Measurements from ENCODE around the gene SOX5.

GRCh38 chr12:23744696-23745095, 204.8 kb downstream of the SOX5 start:
- TF ChIP-seq CTCF (conservative IDR thresholded peaks at IDR 0.05; ENCODE audit: low read depth in 2 of 2), result no peak
- no peak for TF ChIP-seq EZH2 (IDR thresholded peaks at IDR 0.05; ENCODE audit: low read depth, unreplicated experiment)
- TF ChIP-seq JUNB (IDR thresholded peaks at IDR 0.05; ENCODE audit: unreplicated experiment), result no peak
- TF ChIP-seq POLR2AphosphoS5 (IDR thresholded peaks at IDR 0.05; ENCODE audit: low read depth), result no peak
- TF ChIP-seq EZH2phosphoT487 (IDR thresholded peaks at IDR 0.05; ENCODE audit: unreplicated experiment), result no peak
